GM21528 (cell line): Measurements from ENCODE around the gene LGALS7.
A peak's percentile ranks its signal among the peaks of the same experiment; 100 is the strongest.
"Not testable (repeated sequence)": the region's sequence is repeated elsewhere in the genome, so short reads cannot be mapped to it uniquely, and the experiment has no call there.

Experiments
- ATAC-seq: cut with Tn5 transposase; IDR thresholded peaks from one replicate; pipeline ENCODE4 v1.9.1; 2021; ENCODE audit warnings: mild to moderate bottlenecking, moderate library complexity; ENCODE audit not compliant: unreplicated experiment, low FRiP score

Gene LGALS7

DNA sequence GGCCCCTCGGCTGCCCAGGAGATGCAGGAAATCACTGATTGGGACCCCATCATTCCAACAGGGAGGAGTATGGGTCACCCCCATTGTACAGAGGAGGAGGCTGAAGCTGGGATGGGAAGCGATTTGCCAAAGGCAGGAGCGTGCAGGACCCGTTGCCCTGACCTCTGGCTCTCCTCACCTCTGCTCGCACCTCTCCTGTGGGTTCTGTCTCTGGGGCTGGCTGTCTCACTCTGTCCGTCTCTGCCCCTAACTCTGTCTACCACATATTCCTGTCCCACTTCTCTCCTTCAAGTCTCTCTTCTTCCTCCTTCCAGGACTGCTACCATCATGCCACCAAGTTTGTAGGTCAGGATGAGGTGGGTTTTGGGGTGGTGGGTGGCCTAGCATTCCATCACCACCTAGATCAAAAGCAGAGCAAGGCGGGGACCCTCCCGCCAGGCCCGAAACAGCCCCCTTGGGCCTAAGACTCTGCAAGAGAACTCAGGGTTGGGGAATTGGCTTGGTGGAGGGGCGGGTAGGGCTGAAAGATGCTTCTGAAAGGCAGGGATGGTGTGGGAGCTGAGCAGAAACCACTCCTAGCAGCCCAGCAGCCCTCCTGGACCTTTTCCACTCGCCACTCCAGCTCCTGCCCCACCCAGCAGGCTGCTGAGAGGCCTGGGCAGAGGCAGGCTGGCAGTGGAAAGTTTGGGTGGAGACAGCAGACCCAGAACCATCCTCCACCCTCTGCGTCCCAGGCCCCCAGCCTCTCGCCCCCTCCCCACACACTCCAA is 1.0 kb upstream of the LGALS7 start:
- no peak for ATAC-seq

DNA sequence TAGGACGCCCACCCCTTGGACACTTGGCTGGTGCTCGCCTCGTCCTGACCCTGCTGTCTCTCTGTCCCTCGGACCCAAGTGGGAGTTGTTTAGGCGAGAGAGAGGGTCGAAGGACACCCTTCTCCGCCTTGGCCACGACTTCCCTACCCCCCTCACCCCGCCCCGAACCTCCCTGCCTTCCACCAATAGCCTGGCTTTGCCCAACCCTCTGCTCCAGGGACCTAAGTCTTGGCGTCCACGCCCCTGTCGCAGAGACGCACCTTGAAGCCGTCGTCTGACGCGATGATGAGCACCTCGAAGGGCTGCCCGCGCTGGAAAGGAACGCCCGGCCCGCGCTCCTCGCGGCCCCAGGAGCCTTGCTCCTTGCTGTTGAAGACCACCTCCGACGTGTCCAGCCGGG is 1.7 kb downstream of the LGALS7 start:
- ATAC-seq = not testable (repeated sequence)

DNA sequence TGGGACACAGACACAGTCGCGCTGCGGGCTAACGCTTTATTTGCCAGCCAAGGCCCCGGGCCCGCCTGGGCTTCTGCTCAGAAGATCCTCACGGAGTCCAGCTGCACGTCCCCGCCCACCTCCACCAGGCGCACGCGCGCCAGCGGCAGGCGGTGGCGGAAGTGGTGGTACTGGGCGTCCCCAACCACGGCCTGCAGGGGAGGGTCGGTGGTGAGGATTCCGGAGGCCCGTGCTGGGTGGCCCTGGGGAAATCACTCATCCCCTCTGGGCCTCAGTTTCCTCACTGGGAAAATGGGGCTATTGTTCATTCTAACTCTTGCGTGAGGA is 2.4 kb downstream of the LGALS7 start:
- ATAC-seq = not testable (repeated sequence)

DNA sequence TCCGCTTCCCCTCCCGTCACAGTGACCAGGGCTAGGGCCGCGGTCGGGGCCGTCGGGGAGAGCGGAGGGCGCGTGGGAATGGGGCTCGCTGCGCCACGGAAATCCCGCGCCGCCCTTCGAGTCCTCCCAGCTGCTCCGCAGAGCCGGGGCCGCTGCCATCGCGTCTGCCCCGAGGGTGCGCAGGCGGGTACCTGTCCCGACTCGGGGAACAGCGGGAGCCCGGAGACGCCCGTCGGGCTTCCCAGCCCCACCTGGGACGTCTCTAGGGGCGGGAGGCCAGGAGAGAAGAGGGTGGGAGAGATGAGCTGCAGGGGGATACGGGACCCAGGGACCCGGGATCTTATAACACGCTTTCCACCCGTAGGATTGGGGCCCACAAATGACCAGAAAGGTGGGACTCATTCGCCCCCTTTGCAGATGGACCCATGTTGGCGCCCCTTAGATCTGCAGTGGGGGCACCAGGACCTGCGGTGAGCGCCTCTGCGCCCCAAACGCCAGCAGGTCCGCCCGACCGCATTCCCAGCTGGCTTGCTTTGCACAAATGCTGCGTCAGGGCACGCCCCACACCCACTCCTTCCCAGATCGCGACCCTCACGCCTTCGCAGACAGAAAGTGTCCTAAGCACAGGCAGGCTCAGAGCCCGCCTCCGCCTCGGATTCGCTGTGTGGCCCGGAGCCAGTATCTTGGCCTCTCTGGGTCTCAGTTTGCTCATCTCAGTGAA is 2.9 kb downstream of the LGALS7 start:
- not testable (repeated sequence) for ATAC-seq

DNA sequence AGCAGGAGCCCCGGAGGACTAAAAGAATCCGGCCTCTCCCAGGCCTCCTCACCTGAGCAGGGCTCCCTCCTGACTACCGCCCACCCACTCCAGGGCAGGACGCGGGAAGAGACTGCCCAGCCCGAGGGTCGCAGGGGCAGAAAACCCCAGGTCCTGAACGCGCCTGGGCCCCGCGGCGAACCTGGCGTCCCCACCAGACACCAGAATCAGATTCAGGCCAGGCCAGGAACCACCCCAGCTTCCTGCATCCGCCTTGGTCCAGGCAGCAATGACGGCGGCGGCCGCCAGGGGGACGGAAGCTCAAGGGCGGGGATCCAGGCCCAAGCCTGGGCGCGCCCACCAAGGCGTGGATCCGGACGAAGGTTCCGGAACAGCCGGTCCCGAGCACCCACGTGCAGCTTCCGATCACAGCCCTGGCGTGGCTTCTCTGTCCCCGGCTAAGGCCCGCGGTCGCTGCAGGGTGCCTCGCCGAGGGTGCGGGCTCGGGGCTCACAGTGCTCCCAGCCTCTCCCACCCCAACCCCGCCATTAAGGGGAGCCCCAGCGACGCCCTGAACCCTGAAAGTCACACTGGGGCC is 3.6 kb downstream of the LGALS7 start:
- peak; percentile 62 for ATAC-seq

DNA sequence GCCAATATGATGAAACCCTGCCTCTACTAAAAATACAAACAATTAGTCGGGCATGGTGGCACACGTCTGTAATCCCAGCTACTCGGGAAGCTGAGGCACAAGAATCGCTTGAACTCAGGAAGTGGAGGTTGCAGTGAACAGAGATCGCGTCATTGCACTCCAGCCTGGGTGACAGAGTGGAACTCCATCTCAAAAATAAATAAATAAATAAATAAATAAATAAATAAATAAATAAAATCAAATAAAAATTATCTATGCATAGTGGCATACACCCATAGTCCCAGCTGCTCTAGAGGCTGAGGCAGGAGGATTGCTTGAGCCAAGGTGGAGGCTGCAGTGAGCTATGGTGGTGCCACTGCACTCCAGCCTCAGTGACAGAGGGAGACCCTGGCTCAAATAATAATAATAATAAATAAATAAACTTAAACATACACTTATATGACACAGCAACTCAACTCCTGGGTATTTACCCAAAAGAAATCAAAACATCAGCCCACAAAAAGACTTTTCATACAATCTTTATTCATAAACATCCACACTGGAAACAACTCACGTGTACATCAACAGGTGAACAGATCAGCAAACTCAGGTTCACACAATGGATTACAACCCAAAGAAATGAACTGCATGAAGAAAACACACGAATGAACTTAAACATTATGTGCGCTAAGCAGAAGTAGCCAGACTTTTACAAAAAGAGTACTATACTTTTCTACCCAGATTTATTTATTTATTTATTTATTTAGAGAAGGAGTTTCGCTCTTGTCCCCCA is 6.9 kb downstream of the LGALS7 start:
- no peak for ATAC-seq

DNA sequence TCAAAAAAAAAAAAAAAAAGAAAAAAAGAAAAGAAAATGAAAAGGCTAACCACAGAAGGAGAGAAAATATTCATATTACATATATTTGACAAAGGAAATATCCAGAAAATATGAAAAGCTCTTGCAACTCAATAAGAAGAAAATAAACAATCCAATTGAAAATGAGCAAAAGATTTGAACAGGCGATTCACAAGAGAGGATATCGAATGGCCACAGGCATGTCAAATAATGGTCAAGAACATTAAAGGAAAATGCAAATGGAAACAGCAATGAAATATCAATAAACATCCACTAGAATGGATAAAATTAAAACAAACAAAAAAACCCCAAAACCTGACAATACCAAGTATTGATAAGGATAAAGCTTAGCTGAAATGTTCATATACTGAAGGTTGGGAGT is 8.1 kb downstream of the LGALS7 start:
- no peak for ATAC-seq

DNA sequence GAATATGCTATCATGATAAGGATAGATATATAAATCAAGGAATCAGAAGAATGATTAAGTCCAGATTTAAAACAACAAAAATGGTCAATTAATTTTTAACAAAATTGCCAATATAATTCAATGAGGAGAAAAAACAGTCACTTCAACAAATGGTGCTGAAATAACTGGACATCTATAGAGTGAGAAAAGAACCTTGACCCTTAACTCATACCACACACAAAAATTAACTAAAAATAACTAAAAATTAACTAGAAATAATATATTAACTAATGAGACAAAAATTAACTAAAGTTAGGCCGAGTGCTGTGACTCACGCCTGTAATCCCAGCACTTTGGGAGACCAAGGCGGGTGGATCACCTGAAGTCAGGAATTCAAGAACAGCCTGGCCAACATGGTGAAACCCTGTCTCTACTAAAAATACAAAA is 9.5 kb downstream of the LGALS7 start:
- no peak for ATAC-seq

DNA sequence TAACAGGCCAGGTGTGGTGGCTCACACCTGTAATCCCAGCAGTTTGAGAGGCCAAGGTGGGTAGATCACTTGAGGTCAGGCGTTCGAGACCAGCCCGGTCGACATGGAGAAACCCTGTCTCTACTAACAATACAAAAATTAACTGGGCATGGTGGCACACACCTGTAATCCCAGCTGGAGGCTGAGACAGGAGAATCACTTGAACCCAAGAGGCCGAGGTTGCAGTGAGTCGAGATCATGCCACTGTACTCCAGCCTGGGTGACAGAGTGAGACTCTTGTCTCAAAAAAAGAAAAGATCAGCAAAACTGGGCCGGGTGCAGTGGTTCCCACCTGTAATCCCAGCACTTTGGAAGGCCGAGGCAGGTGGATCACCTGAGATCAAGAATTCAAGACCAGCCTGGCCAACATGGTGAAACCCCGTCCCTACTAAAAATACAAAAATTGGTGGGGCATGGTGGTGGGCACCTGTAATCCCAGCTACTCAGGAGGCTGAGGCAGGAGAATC is 11.4 kb downstream of the LGALS7 start:
- not testable (repeated sequence) for ATAC-seq

DNA sequence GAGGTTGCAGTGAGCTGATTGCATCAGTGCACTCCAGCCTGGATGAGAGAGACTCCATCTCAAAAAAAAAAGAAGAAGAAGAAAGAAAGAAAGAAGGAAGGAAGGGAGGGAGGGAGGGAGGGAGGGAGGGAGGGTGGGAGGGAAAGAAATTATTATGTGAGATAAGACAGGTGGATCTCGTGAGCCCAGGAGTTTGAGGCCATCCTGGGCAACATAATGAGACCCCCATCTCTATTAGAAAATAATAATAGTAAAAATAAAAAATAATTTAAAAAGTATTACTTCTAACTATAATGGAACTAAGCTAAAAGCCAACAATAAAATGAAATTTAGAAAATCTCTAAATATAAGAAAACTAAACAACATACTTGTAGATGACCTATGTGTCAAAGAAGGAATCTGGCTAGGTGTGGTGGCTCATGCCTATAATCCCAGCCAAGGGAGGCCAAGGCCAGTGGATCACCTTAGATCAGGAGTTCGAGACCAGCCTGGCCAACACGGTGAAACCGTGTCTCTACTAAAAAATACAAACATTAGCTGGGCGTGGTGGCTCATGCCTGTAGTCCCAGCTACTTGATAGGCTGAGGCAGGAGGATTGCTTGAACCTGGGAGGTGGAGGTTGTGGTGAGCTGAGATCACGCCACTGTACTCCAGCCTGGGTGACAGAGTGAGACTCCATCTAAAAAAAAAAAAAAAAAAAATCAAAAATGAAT is 12.4 kb downstream of the LGALS7 start:
- not testable (repeated sequence) for ATAC-seq

DNA sequence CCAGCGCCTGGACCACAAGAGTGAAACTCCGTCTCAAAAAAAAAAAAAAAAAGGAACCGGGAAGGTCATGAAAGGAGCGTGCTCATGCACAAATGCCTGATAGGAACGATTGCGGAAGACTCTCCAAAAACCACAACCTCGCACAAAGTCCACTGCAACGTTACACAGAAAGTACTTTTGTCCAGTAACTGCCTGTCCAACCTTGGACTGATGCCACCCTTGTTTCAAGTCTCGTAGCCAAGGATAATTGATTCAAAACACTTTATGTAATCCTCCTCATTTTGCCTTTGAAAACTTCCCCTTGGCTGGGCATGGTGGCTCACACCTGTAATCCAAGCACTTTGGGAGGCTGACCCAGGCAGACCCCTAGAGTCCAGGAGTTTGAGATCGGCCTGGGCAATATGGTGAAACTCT is 13.7 kb downstream of the LGALS7 start:
- no peak for ATAC-seq

DNA sequence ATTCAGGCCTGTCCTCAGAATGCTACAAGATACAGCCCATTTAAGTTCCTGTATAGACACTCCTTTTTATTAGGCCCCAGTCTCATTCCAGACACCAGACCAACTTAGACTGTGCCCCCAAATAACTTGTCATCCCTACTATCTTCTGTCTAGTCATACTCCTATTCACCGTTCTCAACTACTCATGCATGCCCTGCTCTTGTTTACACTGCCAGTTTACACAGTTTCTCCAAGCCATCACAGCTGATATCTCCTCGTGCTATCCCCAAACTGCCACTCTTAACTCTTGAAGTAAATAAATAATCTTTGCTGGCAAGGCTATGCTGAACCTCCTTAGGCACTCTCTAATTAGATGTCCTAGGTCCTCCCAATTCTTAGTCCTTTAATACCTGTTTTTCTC is 19.1 kb downstream of the LGALS7 start:
- not testable (repeated sequence) for ATAC-seq

DNA sequence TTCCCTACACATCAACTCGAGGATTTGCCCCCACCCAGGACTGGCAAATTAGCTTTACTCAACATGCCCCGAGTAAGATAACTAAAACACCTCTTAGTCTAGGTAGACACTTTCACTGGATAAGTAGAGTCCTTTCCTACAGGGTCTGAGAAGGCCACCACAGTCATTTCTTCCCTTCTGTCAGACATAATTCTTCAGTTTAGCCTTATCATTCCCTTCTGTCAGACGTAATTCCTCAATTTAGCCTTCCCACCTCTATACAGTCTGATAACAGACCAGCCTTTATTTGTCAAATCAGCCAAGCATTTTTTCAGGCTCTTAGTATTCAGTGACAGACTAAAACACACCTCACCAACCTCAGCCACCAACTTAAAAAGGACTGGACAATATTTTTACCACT is 19.5 kb downstream of the LGALS7 start:
- not testable (repeated sequence) for ATAC-seq

DNA sequence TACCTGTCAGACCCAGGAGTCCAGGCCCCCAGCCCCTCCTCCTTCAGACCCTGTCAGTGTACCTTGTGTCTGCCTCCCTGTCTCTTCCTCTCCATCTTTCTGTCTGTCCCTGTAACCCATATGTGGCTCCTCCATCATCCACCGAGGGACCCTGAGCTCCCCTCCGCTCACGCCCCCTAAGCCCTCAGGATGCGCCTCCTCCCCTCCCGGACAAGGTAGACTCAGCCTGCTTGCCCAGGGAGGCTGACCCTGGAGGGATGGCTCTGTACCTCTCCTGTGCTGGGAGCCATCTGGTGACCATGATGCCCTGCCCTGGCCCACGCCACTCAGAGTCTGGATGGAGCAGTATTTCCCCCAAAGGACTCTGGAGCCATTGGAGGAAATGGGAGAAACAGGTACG is 28.0 kb downstream of the LGALS7 start:
- ATAC-seq = no peak

DNA sequence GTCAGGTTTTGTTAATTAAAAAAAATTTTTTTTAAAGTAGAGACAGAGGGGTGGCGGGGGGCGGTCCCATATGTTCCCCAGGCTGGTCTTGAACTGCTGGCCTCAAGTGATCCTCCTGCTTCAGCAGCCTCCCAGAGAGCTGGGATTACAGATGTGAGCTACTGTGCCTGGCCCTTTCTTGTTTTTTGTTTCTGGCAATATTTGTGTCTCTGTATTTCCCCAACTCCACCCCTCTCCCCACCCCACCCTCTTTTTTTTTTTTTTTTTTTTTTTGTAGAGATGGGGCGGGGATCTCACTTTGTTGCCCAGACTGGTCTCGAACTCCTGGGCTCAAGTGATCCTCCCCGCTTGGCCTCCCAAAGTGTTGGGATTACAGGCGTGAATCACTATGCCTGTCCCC is 28.4 kb downstream of the LGALS7 start:
- ATAC-seq = no peak

DNA sequence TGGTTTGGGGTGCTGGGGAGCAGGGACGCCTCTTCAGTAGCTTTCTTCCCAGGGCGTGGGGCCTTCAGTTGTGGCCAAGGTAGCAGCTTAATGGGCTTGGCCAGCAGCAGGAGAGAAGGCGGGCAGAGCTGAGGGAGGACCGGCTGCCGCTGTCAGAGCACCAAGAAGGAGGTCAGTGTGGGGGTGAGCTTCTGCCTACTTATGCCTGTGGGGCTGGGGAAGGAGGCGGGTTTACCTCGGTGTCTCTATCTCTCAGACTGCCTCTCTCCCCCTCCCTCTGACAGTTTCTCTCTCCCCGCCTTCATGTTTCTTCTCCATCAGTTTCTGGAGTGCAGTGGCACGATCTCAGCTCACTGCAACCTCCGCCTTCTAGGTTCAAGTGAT is 29.0 kb downstream of the LGALS7 start, which contains the start of gene CAPN12:
Gene CAPN12 (minus strand): TSS at position 177 of the 384 bp plus-strand sequence. CDS start 309 bp downstream, outside the sequence.
- ATAC-seq = no peak

DNA sequence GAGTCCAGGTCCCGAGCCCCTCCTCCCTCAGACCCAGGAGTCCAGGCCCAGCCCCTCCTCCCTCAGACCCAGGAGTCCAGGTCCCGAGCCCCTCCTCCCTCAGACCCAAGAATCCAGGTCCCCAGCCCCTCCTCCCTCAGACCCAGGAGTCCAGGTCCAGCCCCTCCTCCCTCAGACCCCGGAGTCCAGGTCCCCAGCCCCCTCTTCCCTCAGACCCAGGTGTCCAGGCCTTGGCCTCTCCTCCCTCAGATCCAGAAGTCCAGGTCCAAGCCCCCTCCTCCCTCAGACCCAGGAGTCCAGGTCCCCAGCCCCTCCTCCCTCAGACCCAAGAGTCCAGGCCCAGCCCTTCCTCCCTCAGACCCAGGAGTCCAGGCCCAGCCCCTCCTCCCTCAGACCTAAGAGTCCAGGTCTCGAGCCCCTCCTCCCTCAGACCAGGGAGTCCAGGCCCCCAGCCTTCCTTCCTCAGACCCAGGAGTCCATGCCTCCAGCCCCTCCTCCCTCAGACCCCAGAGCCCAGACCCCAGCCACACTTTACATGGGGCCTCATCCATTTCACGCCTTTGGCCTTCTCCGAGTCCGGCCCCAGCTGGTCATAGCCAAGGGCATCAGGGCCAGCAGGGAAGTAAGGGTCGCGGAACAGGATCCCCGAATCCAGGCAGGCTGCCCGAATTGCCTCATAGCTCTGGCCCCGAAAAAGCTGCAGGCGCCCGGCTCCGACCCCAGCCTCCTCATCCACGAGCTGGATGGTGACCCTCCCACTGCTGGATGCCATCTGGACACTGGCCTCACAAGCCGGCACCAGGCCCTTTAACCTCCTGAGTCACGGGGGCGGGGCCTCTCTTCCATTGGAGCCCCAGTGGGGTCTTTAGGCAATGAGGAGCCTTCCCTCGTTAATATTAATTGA is 29.7 kb downstream of the LGALS7 start:
- no peak for ATAC-seq

DNA sequence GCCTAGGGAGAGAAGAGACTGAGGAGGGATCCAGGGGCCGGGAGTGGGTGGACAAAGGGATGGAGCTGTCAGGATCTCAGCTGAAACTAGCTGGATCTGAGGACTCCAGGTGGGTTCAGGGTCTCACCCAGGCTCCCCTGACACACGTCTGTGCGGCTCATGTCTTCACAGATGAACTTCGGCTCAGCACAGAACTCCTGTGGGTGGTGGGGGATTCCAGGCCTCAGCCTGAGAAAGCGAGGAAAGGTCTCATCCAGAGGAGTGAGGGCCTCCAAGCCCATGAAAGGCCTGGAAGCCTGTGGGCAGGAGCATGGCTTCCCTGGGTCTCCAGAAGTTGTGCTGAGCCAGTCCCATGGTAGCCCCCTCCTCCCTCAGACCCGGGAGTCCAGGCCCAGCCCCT is 30.4 kb downstream of the LGALS7 start:
- ATAC-seq = no peak

DNA sequence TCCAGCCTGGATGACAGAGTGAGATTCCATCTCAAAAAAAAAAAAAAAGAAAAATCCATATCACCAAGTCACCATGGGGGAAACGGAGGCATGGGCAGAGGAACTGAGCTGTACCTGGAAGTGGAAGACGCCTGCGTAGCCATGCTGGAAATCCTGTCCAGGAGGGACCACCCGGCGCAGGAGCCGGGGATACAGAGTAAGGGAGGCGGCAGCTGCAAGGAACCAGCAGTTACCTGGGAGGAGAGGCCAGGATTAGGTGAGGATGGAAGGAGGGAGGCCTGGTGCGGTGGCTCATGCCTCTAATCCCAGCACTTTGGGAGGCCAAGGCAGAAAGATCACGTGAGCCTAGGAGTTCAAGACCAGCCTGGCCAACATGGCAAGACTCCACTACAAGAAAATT is 31.0 kb downstream of the LGALS7 start:
- ATAC-seq = no peak
